ENCODE measurements around the gene NBEA.

- no peak for TF ChIP-seq CTCF (IDR thresholded peaks at IDR 0.05)
- TF ChIP-seq POLR2A (IDR thresholded peaks at IDR 0.05), result no peak
These were observed 655.4 kb downstream of the NBEA start for GRCh38 chr13:35597451-35597850.
